ENCODE results near the gene ARHGAP25.
A peak's percentile ranks its signal among the peaks of the same experiment; 100 is the strongest.

The ARHGAP25 gene, protein sequence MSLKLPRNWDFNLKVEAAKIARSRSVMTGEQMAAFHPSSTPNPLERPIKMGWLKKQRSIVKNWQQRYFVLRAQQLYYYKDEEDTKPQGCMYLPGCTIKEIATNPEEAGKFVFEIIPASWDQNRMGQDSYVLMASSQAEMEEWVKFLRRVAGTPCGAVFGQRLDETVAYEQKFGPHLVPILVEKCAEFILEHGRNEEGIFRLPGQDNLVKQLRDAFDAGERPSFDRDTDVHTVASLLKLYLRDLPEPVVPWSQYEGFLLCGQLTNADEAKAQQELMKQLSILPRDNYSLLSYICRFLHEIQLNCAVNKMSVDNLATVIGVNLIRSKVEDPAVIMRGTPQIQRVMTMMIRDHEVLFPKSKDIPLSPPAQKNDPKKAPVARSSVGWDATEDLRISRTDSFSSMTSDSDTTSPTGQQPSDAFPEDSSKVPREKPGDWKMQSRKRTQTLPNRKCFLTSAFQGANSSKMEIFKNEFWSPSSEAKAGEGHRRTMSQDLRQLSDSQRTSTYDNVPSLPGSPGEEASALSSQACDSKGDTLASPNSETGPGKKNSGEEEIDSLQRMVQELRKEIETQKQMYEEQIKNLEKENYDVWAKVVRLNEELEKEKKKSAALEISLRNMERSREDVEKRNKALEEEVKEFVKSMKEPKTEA

DNA sequence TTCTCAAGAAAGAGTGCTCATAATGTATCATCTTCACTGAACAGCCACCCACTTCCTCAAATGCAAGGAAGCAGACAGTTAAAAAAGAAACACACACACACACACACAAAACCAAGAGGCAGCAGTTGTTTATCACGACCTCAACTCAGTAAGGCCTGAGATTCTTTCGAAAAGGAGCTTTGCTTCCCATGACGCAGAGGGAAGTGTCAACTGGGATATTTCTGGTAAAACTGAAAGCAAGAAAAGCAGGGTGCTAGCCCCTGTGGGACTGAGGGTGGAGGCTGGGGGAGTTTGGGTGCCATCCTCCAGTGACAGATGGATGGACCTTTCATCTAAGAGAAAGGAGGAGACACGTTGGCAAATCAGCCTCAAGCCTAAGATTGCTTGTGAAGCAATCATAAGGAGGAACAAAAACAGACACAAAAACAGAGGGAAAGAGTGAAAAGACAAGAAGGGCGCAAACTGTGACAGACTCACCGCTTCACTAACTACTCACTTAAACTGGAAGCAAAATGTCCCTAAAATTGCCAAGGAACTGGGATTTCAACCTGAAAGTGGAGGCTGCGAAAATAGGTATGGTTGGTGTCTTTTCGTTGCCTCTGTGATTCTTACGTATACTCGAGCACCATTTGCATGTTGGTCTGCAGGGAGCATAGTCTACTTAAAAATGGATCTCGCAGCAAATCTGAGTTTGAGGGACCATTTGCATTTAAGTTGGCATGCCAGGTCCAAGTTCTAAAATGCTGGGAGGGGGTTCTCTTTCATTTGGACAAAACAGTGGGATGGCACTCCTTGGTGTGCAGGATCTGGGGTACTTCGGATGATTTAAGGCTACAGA lies at the start of gene ARHGAP25:
Gene ARHGAP25 (plus strand): TSS at position 124 of the 838 bp plus-strand sequence. CDS start 389 bp downstream, at position 513.
- peak in 1 of 4 experiments; percentile 62 for DNase-seq (ENCODE audit: low read depth in 4 of 4, low spot score in 1 of 4)

DNA sequence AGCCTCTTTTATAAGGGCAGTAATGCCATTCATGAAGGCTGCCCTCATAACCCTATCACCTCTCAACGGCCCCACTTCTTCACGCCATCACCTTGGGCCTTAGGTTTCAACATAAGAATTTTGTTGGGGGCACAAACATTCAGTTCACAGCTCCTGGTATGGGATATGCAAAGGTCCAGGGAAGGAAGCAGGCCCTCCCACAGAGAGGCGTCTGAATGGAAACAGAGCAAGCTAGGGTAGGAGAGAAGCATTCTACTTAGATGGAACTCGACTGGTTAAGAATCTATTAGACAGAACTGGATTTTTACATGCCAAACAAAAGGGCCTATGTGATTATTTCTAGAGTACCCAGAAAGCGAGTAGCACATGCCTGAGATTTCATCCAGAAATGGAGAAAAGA lies 48.4 kb upstream of the ARHGAP25 start:
- no peak for DNase-seq (ENCODE audit: low read depth in 4 of 4, low spot score in 1 of 4)

DNA sequence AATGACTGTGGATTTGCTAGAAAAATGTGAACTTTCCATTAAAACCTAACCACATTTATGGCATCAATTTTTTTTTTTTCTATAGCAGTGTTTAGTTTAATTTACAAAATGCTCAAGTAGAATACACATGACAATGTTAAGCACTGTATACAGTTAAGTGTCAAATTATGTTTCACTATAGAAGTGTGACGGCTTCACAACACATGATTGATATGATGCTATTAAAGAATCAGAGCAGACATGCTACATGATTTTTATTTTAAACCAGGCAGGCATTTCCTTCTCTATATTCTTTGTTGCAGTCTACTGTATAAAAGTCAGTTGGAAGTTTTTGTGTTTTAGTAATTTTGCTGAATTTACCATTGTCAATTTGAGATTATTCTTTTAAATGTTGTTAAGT lies 47.6 kb upstream of the ARHGAP25 start:
- no peak for DNase-seq (ENCODE audit: low read depth in 4 of 4, low spot score in 1 of 4)

DNA sequence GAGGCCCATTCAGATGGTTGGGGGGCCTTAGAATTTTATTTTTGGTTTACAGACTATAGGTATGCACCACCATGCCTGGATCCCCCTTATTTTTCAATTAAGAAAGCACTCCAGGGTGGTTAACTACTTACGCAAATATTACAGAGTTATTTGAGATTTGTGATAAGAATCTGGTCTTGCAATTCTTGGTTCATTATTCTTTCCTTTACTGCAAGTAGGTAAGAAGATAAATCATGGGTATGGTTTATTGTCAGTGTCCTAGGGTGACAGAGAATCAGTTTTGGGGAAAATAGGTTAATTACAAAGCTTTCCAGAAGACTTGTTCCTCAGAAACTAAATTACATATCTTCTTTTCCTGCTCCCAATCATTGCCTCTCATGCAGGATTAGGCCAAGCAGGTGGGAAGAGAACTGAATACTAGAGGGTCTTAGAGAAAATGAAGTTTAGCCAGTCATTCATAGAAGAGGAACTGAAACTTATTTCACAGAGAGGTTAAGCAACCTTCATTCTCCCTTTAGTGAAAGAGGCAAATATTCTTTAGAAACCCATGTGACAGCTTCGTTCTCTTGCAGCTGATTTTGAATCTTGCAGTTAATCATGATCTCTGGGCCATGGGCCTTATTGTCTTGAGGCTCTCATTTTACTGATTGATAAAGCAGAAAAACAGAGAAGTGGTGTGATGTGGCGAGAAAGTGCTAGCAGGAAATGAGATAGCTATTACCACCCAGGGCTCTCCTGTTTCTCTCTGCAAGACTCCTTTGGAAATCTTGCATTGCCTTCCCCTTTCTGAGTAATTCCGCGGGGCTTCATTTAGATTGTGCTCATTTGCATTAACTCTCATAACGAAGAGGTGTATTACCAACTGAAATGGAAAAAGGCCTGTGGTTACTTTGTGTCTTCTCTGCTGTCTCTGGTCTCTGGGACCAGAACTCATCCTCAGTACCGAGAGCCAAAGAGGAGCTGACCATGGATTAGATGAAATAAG lies 44.8 kb upstream of the ARHGAP25 start:
- DNase-seq (ENCODE audit: low read depth in 4 of 4, low spot score in 1 of 4), result no peak

DNA sequence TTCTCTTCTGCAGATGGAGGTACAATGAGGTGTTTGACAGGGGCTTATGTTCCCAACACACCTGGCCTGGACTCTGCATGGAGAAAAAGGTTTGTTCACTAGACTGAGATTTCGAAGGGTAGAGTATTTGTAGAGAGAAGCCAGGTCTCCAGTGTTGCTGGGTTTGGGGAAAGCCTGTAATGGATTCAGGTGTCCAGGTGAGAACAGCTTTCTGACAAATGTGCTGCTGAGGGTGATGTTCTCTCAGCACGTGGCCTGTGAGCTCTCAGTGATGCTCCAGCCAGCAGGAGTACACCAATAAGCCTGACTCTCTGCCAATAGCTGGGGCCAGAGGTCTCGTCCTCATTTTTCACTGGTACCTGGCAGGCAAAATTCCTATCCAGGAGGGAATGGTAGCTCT lies 43.8 kb upstream of the ARHGAP25 start:
- no peak for DNase-seq (ENCODE audit: low read depth in 4 of 4, low spot score in 1 of 4)

DNA sequence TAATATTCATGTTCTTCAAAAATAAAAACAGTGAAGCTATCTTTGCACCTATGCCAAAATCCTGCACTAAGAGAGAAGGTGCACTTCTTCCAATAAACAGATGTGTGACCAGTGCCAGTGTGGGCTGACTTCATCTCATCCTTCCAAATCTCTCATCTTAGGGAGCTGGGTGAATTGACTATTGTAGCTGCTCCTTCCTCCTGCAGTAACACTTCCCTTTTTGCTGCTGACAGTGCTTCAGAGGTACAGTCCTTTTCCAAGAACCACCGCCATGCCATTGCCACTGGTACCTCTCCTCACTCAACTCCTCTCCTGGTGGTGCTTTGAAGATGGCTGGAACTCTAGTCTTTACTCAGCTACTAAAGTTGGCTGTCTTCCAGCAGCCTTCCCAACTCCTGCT lies 42.1 kb upstream of the ARHGAP25 start:
- DNase-seq (ENCODE audit: low read depth in 4 of 4, low spot score in 1 of 4), result no peak

DNA sequence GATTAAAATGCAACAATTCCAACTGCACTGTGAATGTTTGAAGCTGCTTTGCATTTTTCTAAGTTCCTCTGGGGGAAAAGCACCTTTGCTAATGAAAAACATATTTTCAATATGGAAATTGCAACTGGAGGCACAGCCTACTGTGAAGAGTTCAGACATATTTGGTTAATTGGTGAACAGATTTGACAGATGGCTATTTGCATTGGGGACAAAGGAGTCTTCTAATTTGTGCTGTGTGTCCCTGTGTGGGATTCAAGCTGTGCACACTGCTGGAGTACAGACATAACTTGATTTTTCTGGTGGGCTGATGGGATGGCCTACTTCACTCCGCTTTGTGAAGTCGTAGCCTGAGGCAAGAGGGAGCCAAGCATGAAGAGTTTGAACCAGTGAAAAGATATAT lies 40.7 kb upstream of the ARHGAP25 start:
- no peak for DNase-seq (ENCODE audit: low read depth in 4 of 4, low spot score in 1 of 4)

DNA sequence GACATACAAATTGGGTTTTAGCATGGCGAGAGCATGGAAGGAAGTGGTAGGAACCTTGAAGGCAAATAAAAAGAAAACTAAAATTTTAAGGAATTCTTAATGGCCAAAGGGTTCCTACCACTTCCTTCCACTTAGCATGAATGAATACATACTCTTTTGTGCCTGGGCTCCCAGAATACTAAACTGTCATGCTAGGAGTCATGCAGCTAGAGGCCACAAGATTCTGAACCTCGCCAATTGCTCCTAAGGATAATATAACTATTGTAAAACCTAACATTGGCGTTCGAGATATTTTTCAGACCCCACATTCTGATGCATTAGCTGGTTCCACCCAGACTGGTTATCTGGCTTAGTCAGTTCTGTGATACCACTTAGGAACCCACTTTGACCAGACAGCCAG lies 38.6 kb upstream of the ARHGAP25 start:
- no peak for DNase-seq (ENCODE audit: low read depth in 4 of 4, low spot score in 1 of 4)

DNA sequence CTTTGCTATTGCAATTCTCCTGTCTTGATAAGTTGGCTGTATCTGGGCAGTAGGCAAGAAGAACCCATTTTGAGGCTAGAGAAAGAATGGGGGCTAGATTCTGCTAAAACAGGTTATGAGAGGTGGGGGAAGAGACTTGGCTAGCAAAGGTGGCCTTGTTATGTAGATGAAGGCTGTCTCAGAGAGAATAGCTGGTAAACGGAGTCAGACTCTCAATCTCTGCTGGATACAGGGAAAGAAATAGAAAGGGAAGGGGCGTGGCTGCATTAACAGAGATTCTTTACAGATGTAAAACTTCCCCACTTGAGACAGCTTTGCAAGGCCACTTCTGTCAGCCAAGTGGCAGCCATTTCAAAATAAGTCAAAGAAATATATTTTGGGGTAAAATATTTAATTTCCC lies 38.1 kb upstream of the ARHGAP25 start:
- DNase-seq (ENCODE audit: low read depth in 4 of 4, low spot score in 1 of 4), result no peak

DNA sequence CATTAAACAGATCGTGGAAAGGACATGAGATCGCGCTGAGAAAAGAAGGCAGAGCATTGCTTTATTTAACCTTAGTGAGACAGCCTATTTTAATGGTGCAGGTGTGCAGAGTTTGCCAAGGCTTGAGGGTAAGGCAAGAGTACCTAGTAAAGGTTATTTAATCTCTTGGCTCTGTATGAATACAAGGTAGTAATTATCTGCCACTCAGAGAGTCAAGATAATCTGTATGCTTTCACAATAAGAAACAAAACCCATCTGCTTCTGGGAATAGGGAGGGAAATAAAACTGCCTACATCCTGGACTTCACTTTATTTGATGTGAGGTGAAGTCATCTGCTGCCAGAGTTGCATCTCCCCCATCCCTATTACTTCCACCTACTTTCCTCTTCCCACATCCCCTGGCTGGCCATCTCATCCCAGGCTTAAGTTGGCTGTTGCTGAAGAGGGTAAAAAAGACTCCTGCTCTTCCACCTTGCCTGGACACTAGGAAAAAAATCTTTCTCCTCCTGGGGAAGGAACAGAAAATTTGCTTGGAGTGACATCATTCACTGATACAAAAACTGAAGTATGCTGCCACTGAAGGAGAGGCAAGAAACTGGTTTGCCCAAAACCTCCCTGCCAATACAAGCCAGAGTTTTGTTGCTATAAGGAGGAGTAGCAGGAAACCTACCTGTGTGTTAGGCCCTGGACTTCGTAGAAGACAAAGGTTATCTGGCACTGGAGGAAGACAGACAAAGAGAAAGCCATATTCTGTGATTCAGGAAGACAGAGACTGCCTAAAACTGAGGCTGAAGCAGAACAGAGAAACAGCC lies 35.8 kb upstream of the ARHGAP25 start:
- DNase-seq (ENCODE audit: low read depth in 4 of 4, low spot score in 1 of 4), result no peak

DNA sequence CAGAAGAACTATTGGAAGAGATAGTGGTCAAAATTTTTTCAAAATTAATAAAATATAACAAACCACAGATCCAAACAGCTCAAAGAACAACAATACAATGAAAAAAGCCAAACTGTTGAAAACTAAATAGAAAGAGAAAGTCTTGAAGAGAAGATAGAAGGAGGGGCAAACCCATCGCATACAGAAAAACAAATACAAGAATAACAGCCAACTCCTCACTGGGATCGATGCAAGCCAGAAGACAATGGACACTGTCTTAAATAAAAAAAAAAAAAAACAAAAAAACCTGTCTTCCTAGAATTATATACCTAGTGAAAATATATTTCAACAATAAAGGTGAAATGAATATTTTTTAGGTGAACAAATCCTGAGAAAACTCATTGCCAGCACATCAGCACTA lies 34.1 kb upstream of the ARHGAP25 start:
- no peak for DNase-seq (ENCODE audit: low read depth in 4 of 4, low spot score in 1 of 4)

DNA sequence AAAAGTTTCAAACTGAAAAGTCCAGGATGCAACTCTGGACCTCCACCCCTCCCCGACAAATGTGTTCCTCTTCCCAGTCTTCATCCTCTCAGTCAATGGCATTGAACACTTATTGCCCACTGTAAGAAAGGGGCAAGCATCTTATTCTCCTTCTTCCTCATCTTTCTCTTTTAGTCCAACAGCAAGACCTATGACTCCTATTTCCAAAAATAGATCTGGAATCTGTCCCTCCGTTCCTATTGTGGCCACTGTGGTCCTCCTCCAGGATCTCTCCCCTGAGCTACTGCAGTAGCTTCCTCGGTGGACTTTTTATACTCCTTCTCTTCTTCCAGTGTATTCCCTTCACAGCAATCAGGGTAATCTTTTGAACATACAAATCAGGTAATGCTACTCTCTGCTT lies 28.0 kb upstream of the ARHGAP25 start:
- no peak for DNase-seq (ENCODE audit: low read depth in 4 of 4, low spot score in 1 of 4)

DNA sequence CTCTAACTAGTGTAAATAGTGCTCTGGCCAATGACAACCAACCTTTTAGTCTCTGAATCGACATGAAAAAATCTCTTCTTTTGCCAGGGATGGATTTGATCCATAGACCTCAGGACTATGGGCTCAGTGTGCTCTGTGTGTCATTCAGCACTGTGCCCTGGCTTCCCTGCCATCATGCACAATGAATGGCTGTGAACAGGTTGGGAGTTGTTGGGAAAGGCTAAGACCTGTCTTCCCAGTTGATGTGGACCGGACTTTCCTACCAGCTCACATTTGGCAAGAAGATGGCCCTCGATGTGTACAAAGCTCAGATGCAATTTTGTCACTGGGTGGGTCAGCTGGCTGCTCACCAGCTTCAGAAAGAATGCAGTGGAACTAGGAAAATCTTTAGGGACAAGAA lies 26.0 kb upstream of the ARHGAP25 start:
- no peak for DNase-seq (ENCODE audit: low read depth in 4 of 4, low spot score in 1 of 4)

DNA sequence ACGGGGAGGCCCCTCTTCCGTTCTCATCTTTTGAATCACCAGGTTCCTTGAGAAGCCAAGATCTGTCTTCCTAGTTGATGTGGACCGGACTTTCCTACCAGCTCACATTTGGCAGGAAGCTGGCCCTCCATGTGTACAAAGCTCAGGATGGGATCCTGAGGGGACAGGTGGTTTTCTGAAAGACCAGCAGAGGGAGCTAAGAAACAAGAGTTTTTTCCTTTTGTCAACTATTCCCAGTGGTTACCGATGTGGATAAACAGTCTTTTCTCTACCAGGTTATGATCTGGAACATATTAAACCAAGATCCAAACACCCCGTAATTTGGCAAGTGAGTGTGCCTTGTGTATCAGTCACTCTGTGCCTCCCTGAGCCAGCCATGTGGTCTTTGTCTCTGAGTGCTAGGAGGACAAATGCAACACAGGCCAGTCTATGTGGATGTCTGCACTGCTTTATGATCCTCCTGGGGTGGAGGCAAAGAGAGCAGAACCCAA lies 25.1 kb upstream of the ARHGAP25 start:
- no peak for DNase-seq (ENCODE audit: low read depth in 4 of 4, low spot score in 1 of 4)

DNA sequence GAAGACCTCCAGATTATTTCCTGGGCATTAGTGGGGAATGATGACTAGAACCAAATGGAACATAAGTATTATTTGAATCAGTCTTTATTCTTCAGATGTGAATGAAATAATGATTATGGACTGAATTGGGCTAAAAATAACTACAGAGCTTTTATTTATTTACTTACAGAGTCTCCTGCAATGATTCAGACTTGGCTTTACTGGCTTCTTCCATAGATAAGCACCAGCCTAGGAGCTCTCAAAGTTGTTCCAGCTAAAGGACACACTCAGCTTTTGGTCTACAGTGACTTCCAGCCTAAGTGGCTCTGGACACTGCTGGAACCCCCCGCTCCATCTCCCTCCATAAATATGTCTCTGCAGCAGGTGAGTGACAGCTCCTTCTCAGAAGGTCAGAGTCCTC lies 24.3 kb upstream of the ARHGAP25 start:
- DNase-seq (ENCODE audit: low read depth in 4 of 4, low spot score in 1 of 4), result no peak

DNA sequence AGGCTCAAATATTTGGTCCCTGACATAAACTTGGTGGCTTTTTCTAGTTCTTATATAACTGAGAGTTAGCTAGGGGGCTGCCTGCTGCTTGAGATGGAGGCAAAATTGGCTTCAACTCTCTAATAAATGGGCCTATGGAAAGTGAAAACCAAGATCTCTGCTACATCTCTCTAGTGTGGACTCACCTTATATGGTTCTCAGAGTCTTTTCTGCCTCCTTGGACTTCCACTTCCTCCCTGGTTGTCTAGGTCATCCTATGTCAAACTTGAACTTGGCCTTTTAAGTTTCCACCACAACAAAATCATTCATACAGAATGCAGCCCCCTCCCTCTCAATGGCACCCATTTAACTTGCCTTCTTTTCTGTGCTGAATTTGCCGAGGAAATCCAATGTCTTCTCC lies 23.9 kb upstream of the ARHGAP25 start:
- no peak for DNase-seq (ENCODE audit: low read depth in 4 of 4, low spot score in 1 of 4)

DNA sequence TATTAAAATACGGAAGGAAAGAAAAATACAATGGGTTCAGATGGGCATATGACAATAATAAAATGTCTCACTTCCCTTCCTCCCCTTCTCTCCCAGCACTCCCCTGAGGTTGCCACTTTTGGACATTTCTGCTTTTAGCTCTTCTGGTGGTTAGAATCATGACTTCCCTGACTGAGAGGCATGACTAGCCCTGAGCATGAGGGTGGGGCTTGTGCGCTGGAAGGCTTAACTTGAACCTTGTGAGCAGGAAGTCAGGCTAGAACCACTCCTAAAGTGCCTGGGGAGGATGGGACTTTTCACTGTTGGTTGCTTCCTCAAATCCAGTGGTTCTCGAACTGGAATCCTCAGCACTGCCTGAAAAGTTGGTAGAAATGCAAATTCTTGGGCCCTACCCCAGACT lies 19.7 kb upstream of the ARHGAP25 start:
- DNase-seq (ENCODE audit: low read depth in 4 of 4, low spot score in 1 of 4), result no peak

DNA sequence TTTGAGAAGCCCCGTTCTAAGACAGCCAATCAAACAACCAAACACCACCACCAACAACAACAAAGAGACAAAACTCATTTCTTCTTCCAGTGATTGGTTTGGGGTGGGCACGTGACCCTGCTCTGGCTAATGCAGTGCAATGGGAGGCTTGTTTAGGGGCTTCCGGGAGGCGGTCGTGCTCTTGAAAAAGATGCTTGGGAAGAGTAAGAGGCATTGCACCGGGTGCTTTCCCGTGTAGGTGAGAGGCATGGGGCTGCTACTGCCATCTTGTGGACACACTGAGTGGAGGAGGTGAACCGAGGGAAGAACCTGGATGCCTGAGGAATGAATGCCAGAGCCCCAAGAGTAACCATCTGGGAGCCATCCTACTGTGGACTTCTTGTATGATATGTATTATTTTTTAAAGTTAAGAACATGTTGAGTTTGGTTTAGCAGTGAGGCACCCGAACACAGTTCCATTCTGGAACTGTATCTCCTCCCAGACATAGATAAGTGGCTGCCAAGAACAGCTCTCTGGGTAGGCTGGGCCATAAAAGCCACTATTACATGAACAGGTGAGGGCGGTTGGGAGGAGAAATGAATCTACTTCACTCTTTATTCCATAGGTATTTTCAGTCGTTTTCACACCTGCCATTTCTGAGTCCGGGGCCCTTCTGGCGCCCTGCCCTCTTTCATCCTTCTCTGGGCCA lies 19.1 kb upstream of the ARHGAP25 start:
- peak in 1 of 4 experiments; percentile 50 for DNase-seq (ENCODE audit: low read depth in 4 of 4, low spot score in 1 of 4)

All from stimulated activated CD4-positive, alpha-beta T cell treated with anti-CD3 and anti-CD28 coated beads, Interleukin-1b, Interleukin-23, amount 100 ng/mL, for 24 hours (primary cell).